HepG2 (cell line): ENCODE data around the gene ARHGAP15. TPM values are rescaled to one million over a fixed set of nuclear protein-coding genes. Genes with fewer than 3 reads are reported as not detected.

Source experiments
- ATAC-seq: fragments of 200-7000 bp; cut with Tn5 transposase; 3 replicates; pipeline ENCODE4 v1.9.1; 2020; ENCODE audit warnings: mild to moderate bottlenecking, moderate library complexity
- BruUV-seq: library from RNA; stranded (reverse); fragments of 400-500 nt; replicated peaks from 2 replicates; lab custom pipeline; 2021; lab: Mats Ljungman, UMichigan
- CTCF ChIA-PET: fragments of 300-600 bp; formaldehyde crosslinking; extraction: SDS; loops from one replicate; lab custom pipeline; 2021; ENCODE audit warnings: low total read pairs, inconsistent platforms, low intra/inter-chr PET ratio; lab: Yijun Ruan, JAX
- POLR2A ChIA-PET: fragments of 350-600 bp; sonication (Branson Sonifier 250); formaldehyde crosslinking; loops from one replicate; lab custom pipeline; 2020; ENCODE audit warnings: antibody characterized with exemption, inconsistent platforms; lab: Yijun Ruan, JAX
- DNase-seq: peaks from one replicate; pipeline ENCODE4 v3.0.0-alpha.2; 2015; ENCODE audit warnings: low spot score
- FAIRE-seq: peaks from 3 replicates; lab custom pipeline; 2011; peaks lifted over from hg19 to GRCh38; lab: Jason Lieb, UNC
- H2AFZ ChIP-seq: one replicate; pipeline ENCODE4 v1.6.1; 2011; ENCODE audit warnings: low read length, inconsistent platforms
- H3K27ac ChIP-seq: fragments of 300-600 bp; 3 replicates; pipeline ENCODE4 v1.8.0; 2011; ENCODE audit warnings: mixed run types, mild to moderate bottlenecking, mixed read lengths, low read length, inconsistent platforms; ENCODE audit not compliant: insufficient read depth; ENCODE audit errors: extremely low read length
- H3K27me3 ChIP-seq, 2 experiments: fragments of 200-600 bp in 1 of 2; 2 replicates in 1 of 2; 3 replicates in 1 of 2; pipeline versions ENCODE4 v1.6.0 to v1.8.0; 2011; ENCODE audit warnings: low read length in 2 of 2, mild to moderate bottlenecking in 2 of 2, moderate library complexity in 2 of 2, inconsistent platforms in 1 of 2; ENCODE audit not compliant: insufficient read depth in 2 of 2, control insufficient read depth in 1 of 2
- H3K36me3 ChIP-seq, 2 experiments: fragments of 200-600 bp in 1 of 2; replicated peaks in 1 of 2; 2 replicates in 1 of 2; 3 replicates in 1 of 2; pipeline versions ENCODE4 v1.5.1 to v1.8.0; 2011; ENCODE audit warnings: low read length in 2 of 2, inconsistent platforms in 1 of 2; ENCODE audit not compliant: insufficient read depth in 2 of 2, control insufficient read depth in 1 of 2
- H3K4me1 ChIP-seq: 2 replicates; pipeline ENCODE4 v1.5.1; 2012; ENCODE audit warnings: low read length, inconsistent platforms; ENCODE audit not compliant: insufficient read depth
- H3K4me2 ChIP-seq: 2 replicates; pipeline ENCODE4 v1.6.0; 2011; ENCODE audit warnings: low read depth, low read length, inconsistent platforms
- H3K4me3 ChIP-seq, 3 experiments: fragments of 200-600 bp in 1 of 3; sonication (generic), shearing (Covaris generic) in 1 of 3; replicated peaks in 1 of 3; 2 replicates each; pipeline ENCODE4 v1.5.1; 2011 to 2016; ENCODE audit warnings: low read length in 3 of 3, inconsistent platforms in 2 of 3, low read depth in 2 of 3, mild to moderate bottlenecking in 2 of 3, control low read depth in 1 of 3, mixed read lengths in 1 of 3; ENCODE audit not compliant: insufficient read depth in 1 of 3
- H3K79me2 ChIP-seq: one replicate; pipeline ENCODE4 v1.6.1; 2011; ENCODE audit warnings: low read length, inconsistent platforms; ENCODE audit not compliant: insufficient read depth
- H3K9ac ChIP-seq: 2 replicates; pipeline ENCODE4 v1.6.0; 2011; ENCODE audit warnings: mild to moderate bottlenecking, low read depth, low read length, inconsistent platforms; ENCODE audit not compliant: insufficient read depth
- H3K9me3 ChIP-seq: 2 replicates; pipeline ENCODE4 v1.5.1; 2012; ENCODE audit warnings: mild to moderate bottlenecking, low read length
- H4K20me1 ChIP-seq: 2 replicates; pipeline ENCODE4 v1.6.0; 2011; ENCODE audit warnings: inconsistent platforms, mild to moderate bottlenecking, low read length, moderate library complexity; ENCODE audit not compliant: insufficient read depth
- CBX1 ChIP-seq: IDR thresholded peaks from one replicate; pipeline ENCODE4 v1.6.1; 2016; ENCODE audit warnings: antibody characterized with exemption, low read depth
- HMG20A ChIP-seq: IDR thresholded peaks from 2 replicates; pipeline ENCODE4 v1.6.1; 2016; ENCODE audit warnings: borderline replicate concordance
- NR2F2 ChIP-seq: IDR thresholded peaks from 2 replicates; pipeline ENCODE4 v1.6.1; 2012; ENCODE audit warnings: low read depth, inconsistent platforms, borderline replicate concordance
- SMAD3 ChIP-seq: sonication (generic); formaldehyde crosslinking; IDR thresholded peaks from 2 replicates; pipeline ENCODE4 v1.4.0; 2020; ENCODE audit warnings: missing genetic modification reagents
- SMYD3 ChIP-seq: sonication (generic); formaldehyde crosslinking; IDR thresholded peaks from 2 replicates; pipeline ENCODE4 v1.8.1; 2023; ENCODE audit warnings: mild to moderate bottlenecking, missing genetic modification reagents
- ZNF530 ChIP-seq: sonication (generic); formaldehyde crosslinking; IDR thresholded peaks from 2 replicates; pipeline ENCODE4 v1.5.0; 2020; ENCODE audit warnings: low read depth, mild to moderate bottlenecking, missing genetic modification reagents
- ZSCAN30 ChIP-seq: sonication (generic); formaldehyde crosslinking; IDR thresholded peaks from 2 replicates; pipeline ENCODE4 v1.5.0; 2020; ENCODE audit warnings: mild to moderate bottlenecking, missing genetic modification reagents
- WGBS: methylation state at CpG from one replicate; pipeline ENCODE4 v1.1.6; 2017; ENCODE audit warnings: low lambda C conversion rate; 5-methylcytosine and 5-hydroxymethylcytosine counted together
- in situ Hi-C: cut with HindIII; loops from 2 replicates; pipeline ENCODE4 v1.10.0; 2017; ENCODE audit warnings: low pct_unique_long_range_greater_than_20kb; ENCODE audit not compliant: extremely low pct_ligation_motif_present
- intact Hi-C: fragments of 100-400 bp; cut with micrococcal nuclease; formaldehyde crosslinking; loops from one replicate; pipeline ENCODE4 v1.10.0; 2022; ENCODE audit not compliant: unreplicated experiment
- polyA plus RNA-seq, 8 experiments: library from polyadenylated mRNA; depleted of rRNA in 3 of 8; stranded (reverse) in 7 of 8; unstranded in 1 of 8; fragments of >200 nt; fragmentation: Illumina TruSeq in 4 of 8; extraction: Trizol in 4 of 8; gene quantifications; 2 replicates each; pipeline versions ENCODE4 v1.2.1 to v1.2.3, GENCODE V29; 2011 to 2016; ENCODE audit warnings: low read depth in 4 of 8, missing spikeins in 1 of 8, mixed read lengths in 1 of 8; ENCODE audit not compliant: insufficient read depth in 1 of 8
- total RNA-seq, 5 experiments: library from RNA; depleted of rRNA; stranded (reverse); fragments of >200 nt; fragmentation: Illumina TruSeq; extraction: Trizol; gene quantifications; 2 replicates each; pipeline ENCODE4 v1.2.3, GENCODE V29; 2016; ENCODE audit warnings: low read depth in 1 of 5
- TF ChIP-seq, protein P1 (sequence below): IDR thresholded peaks from 2 replicates; pipeline ENCODE4 v1.6.1; 2016; ENCODE audit warnings: mild to moderate bottlenecking
- TF ChIP-seq, protein P2 (sequence below), 2 experiments: sonication (generic) in 1 of 2; formaldehyde crosslinking in 1 of 2; IDR thresholded peaks; 2 replicates each; pipeline versions ENCODE4 v1.4.0 to v1.6.1; 2016 to 2020; ENCODE audit warnings: borderline replicate concordance in 1 of 2, low read depth in 1 of 2, mild to moderate bottlenecking in 1 of 2, missing genetic modification reagents in 1 of 2
- TF ChIP-seq, protein P3 (sequence below): IDR thresholded peaks from 2 replicates; pipeline ENCODE4 v1.6.1; 2012; ENCODE audit warnings: low read depth, low read length, improper control_type of control experiment
- TF ChIP-seq, protein P4 (sequence below): sonication (generic); formaldehyde crosslinking; IDR thresholded peaks from 2 replicates; pipeline ENCODE4 v1.4.0; 2020; ENCODE audit warnings: missing genetic modification reagents

Gene ARHGAP15
- total and polyA plus RNA-seq, 2 of the 13 experiments (the other 11 are each of a cell fraction or from before 2014, with no cell fraction given), result 0.04 TPM; not detected in 1

DNA sequence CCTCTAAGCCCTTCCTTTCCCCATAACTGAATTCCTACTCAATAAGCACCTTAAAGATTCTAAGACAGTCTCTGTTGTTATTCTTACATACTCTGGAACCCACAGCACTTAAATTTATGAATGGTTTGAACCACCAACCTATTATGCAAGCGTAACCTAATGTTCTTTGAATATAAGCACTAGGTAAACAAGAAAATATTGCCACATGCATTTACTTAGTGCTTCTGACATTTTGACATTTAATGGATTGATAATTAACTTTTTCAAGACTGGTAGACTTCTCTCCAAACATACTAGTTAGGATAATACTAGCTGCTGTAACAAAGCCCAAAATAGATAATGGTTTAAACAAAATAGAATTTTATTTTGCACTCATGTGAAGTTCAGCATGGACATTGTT, 164.8 kb downstream of the ARHGAP15 start:
- in situ Hi-C loops (no loop called here), intact Hi-C loops (no loop called here)
- Histone ChIP-seq H3K27me3 (no peaks in the 10 kb centered on the region), H3K4me1 (peaks cover 10% of the 10 kb centered on the region), H3K79me2 (no peaks in the 10 kb centered on the region), H3K9ac (no peak overlapping the region), H3K9me3 (no peaks in the 10 kb centered on the region), H3K4me2 (no peak overlapping the region), H2AFZ (no peak overlapping the region), H3K27ac (no peak overlapping the region), H4K20me1 (no peaks in the 10 kb centered on the region), H3K4me3 (no peak overlapping the region), H3K36me3 (no peaks in the 10 kb centered on the region)
- peak; percentile 28 for FAIRE-seq
- peak; percentile 55 for DNase-seq
- CTCF ChIA-PET, result no interaction called here
- 3% methylated on average over 1 of the region's 1 CpG for WGBS
- ATAC-seq, result peak; percentile 77
- POLR2A ChIA-PET, result no interaction called here
- no TSS peak for BruUV-seq
- no peak for TF ChIP-seq SMAD3
- TF ChIP-seq, protein P1, sequence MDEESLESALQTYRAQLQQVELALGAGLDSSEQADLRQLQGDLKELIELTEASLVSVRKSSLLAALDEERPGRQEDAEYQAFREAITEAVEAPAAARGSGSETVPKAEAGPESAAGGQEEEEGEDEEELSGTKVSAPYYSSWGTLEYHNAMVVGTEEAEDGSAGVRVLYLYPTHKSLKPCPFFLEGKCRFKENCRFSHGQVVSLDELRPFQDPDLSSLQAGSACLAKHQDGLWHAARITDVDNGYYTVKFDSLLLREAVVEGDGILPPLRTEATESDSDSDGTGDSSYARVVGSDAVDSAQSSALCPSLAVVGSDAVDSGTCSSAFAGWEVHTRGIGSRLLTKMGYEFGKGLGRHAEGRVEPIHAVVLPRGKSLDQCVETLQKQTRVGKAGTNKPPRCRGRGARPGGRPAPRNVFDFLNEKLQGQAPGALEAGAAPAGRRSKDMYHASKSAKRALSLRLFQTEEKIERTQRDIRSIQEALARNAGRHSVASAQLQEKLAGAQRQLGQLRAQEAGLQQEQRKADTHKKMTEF (CRISPR knock-in tag), result 0 out of 2 replicates have a peak, but pooled peaks have one; percentile 41
- TF ChIP-seq ZSCAN30 (CRISPR knock-in tag), result no peak
- TF ChIP-seq CBX1, result no peak
- TF ChIP-seq ZNF530 (CRISPR knock-in tag), result no peak
- TF ChIP-seq, protein P2, sequence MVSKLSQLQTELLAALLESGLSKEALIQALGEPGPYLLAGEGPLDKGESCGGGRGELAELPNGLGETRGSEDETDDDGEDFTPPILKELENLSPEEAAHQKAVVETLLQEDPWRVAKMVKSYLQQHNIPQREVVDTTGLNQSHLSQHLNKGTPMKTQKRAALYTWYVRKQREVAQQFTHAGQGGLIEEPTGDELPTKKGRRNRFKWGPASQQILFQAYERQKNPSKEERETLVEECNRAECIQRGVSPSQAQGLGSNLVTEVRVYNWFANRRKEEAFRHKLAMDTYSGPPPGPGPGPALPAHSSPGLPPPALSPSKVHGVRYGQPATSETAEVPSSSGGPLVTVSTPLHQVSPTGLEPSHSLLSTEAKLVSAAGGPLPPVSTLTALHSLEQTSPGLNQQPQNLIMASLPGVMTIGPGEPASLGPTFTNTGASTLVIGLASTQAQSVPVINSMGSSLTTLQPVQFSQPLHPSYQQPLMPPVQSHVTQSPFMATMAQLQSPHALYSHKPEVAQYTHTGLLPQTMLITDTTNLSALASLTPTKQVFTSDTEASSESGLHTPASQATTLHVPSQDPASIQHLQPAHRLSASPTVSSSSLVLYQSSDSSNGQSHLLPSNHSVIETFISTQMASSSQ (IDR thresholded peaks at IDR 0.05; ENCODE audit: low read depth), result peak; percentile 85
- TF ChIP-seq, protein P2 (CRISPR knock-in tag; IDR thresholded peaks at IDR 0.05; ENCODE audit: borderline replicate concordance), result peak; percentile 85; the same call in 1 of the 2 replicates
- no peak for TF ChIP-seq SMYD3 (CRISPR knock-in tag)
- TF ChIP-seq NR2F2, result peak; percentile 69; the same call in 1 of the 2 replicates
- peak; percentile 70 for TF ChIP-seq HMG20A
- TF ChIP-seq, protein P3, sequence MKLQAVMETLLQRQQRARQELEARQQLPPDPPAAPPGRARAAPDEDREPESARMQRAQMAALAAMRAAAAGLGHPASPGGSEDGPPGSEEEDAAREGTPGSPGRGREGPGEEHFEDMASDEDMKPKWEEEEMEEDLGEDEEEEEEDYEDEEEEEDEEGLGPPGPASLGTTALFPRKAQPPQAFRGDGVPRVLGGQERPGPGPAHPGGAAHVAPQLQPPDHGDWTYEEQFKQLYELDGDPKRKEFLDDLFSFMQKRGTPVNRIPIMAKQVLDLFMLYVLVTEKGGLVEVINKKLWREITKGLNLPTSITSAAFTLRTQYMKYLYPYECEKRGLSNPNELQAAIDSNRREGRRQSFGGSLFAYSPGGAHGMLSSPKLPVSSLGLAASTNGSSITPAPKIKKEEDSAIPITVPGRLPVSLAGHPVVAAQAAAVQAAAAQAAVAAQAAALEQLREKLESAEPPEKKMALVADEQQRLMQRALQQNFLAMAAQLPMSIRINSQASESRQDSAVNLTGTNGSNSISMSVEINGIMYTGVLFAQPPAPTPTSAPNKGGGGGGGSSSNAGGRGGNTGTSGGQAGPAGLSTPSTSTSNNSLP, result peak; percentile 93
- TF ChIP-seq, protein P4, sequence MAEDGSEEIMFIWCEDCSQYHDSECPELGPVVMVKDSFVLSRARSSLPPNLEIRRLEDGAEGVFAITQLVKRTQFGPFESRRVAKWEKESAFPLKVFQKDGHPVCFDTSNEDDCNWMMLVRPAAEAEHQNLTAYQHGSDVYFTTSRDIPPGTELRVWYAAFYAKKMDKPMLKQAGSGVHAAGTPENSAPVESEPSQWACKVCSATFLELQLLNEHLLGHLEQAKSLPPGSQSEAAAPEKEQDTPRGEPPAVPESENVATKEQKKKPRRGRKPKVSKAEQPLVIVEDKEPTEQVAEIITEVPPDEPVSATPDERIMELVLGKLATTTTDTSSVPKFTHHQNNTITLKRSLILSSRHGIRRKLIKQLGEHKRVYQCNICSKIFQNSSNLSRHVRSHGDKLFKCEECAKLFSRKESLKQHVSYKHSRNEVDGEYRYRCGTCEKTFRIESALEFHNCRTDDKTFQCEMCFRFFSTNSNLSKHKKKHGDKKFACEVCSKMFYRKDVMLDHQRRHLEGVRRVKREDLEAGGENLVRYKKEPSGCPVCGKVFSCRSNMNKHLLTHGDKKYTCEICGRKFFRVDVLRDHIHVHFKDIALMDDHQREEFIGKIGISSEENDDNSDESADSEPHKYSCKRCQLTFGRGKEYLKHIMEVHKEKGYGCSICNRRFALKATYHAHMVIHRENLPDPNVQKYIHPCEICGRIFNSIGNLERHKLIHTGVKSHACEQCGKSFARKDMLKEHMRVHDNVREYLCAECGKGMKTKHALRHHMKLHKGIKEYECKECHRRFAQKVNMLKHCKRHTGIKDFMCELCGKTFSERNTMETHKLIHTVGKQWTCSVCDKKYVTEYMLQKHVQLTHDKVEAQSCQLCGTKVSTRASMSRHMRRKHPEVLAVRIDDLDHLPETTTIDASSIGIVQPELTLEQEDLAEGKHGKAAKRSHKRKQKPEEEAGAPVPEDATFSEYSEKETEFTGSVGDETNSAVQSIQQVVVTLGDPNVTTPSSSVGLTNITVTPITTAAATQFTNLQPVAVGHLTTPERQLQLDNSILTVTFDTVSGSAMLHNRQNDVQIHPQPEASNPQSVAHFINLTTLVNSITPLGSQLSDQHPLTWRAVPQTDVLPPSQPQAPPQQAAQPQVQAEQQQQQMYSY, result no peak
